VCaP (cell line): ENCODE results near the gene RFTN2.
"Not testable (repeated sequence)": the region's sequence is repeated elsewhere in the genome, so short reads cannot be mapped to it uniquely, and the experiment has no call there.

ENCODE experiments used
- H3K27ac ChIP-seq: fragments of 450-650 bp; 2 replicates; pipeline ENCODE4 v1.5.1; 2017
- TF ChIP-seq, protein P1 (sequence below): fragments of 450-650 bp; conservative IDR thresholded peaks from 2 replicates; pipeline ENCODE4 v1.5.1; 2017; ENCODE audit warnings: mild to moderate bottlenecking, moderate library complexity

The RFTN2 gene

DNA sequence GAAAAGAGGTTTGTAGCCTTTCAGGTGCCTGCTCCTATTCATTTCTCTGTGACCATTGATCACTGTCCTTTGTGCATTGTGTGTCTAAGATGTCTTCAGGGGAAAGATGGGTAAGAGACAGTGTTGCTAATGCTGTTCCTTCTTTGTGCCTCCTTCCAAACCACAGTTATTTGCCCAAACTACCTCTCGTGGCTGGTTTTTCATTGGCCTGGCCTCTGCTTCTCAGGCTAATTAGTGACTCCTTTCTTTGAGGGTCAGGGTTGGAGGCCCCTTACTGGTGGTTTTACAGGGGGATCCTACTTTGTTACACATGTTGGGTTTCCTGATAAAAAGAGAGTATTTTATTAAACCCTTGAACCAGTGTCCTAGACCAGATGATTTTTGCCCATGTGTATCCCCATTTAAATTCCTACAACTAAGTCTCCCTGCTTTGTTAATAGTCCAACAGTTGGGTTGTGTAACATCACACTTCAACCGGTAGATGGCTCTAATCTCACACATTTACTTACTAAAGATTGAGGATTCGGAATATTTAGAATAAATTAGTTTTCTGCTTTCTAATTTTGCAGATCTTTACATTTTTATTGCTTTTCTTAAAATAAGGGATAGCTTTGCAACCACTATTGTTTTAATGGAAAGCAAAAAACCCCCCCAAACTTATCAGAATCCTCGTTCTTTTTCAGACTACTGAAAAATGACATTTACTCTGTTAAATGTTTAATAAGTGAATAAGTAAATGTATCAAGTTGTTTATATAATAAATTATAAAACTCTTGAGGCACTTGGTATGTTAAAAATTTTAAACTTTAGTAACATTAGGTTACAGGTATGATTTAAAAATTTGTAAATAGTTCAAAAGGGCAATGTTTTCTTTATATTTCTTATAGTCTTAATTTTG lies 32.2 kb upstream of the RFTN2 start:
- peak overlapping the region; percentile 81; the same call in 1 of the 2 replicates for H3K27ac ChIP-seq
- TF ChIP-seq, protein P1, sequence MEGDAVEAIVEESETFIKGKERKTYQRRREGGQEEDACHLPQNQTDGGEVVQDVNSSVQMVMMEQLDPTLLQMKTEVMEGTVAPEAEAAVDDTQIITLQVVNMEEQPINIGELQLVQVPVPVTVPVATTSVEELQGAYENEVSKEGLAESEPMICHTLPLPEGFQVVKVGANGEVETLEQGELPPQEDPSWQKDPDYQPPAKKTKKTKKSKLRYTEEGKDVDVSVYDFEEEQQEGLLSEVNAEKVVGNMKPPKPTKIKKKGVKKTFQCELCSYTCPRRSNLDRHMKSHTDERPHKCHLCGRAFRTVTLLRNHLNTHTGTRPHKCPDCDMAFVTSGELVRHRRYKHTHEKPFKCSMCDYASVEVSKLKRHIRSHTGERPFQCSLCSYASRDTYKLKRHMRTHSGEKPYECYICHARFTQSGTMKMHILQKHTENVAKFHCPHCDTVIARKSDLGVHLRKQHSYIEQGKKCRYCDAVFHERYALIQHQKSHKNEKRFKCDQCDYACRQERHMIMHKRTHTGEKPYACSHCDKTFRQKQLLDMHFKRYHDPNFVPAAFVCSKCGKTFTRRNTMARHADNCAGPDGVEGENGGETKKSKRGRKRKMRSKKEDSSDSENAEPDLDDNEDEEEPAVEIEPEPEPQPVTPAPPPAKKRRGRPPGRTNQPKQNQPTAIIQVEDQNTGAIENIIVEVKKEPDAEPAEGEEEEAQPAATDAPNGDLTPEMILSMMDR: peak; percentile 82

DNA sequence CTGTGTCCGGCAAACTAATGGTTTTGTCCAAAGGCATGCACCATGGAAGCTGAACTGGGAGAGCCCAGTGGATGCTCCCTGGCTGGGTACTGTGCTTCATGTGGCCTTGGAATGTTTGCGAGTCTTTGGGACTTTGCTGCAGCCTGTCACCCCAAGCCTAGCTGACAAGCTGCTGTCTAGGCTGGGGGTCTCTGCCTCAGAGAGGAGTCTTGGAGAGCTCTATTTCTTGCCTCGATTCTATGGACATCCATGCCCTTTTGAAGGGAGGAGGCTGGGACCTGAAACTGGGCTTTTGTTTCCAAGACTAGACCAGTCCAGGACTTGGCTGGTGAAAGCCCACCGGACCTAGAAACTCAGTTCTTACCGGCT lies 31.4 kb upstream of the RFTN2 start:
- TF ChIP-seq, protein P1: no peak
- H3K27ac ChIP-seq: peak overlapping the region; percentile 81; the same call in 1 of the 2 replicates

DNA sequence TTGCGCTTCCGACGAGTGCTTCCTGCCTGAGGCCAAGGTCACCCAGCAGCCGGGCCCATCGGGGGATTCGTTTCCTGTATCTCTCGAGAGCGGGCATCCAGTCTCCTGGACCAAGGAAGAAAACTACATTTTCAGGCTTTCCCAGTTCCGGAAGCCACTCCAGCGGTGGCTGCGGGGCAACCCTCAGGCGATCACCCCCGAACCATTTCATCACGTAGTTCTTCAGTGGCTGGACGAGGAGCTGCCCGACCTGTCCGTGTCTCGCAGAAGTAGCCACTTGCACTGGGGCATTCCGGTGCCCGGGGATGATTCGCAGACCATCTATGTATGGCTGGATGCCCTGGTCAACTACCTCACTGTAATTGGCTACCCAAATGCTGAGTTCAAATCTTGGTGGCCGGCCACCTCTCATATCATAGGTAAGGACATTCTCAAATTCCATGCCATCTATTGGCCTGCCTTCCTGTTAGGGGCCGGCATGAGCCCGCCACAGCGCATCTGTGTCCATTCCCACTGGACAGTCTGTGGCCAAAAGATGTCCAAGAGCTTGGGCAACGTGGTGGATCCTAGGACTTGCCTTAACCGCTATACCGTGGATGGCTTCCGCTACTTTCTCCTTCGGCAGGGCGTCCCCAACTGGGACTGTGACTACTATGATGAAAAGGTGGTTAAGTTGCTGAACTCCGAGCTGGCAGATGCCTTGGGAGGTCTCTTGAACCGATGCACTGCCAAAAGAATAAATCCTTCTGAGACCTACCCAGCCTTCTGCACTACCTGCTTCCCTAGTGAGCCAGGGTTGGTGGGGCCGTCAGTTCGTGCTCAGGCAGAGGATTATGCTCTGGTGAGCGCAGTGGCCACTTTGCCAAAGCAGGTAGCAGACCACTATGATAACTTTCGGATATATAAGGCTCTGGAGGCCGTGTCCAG lies 30.8 kb upstream of the RFTN2 start:
- H3K27ac ChIP-seq: peak overlapping the region; percentile 81
- TF ChIP-seq, protein P1: no peak

DNA sequence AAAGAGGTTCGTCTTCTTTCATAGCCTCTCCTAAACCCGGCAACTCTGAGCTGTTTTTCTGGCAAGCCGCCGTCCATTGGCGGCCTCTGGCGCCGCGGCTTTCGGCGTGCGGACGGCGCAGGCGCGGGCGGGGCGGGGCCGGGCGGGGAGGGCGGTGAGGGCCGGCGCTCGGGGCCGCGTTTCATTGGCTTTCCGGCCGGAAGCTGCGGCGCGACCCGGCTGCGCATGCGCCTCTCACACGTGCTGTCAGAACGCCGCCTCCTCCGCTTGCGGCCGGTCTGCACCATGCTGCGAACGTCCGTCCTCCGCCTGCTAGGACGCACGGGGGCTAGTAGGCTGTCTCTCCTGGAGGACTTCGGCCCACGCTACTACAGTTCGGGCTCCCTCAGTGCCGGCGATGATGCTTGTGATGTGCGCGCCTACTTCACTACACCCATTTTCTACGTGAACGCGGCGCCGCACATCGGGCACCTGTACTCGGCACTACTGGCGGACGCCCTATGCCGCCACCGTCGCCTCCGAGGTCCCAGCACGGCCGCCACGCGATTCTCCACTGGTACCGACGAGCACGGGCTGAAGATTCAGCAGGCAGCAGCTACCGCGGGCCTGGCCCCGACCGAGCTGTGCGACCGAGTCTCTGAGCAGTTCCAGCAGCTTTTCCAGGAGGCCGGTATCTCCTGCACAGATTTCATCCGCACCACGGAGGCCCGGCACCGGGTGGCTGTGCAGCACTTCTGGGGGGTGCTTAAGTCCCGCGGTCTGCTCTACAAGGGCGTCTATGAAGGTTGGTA lies 29.9 kb upstream of the RFTN2 start, which contains the start of gene MARS2:
Gene MARS2, plus strand, starts transcription at position 249 of the 791 bp plus-strand sequence. Its CDS starts 37 bp downstream, at position 286.
- H3K27ac ChIP-seq: peak within 1 kb of the TSS; percentile 81
- TF ChIP-seq, protein P1: no peak

DNA sequence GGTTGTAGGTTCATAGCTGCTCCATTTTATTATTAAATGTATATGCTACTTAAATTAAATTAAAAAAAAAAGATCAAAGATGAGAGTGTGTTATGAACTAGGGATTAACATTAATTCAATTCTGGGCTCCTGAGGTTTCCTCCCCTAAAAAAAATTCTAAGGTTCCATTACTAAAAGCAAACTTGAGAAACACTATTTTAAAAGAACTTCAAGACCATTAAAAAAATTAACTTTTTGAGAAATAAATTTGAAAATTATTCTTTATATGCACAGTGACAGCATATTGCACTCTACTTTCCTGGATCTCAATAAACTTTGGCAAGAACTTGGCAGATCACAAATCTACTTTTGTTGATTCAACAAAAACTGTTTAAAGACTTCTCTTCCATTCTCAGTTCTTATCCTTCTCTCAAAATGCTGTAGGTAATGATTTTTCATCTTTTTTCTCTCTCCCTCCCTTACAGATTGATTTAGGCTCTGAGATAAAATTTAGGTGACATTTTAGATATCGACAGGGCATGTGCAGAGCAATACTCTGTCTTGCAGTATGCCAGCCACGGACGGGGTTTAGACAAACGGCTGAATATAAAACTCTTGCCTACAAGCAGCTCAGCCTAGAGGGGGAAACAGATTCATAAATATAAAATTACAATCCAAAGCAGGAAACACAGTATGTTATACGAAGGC lies 29.2 kb upstream of the RFTN2 start:
- TF ChIP-seq, protein P1: no peak
- H3K27ac ChIP-seq: peak overlapping the region; percentile 81

DNA sequence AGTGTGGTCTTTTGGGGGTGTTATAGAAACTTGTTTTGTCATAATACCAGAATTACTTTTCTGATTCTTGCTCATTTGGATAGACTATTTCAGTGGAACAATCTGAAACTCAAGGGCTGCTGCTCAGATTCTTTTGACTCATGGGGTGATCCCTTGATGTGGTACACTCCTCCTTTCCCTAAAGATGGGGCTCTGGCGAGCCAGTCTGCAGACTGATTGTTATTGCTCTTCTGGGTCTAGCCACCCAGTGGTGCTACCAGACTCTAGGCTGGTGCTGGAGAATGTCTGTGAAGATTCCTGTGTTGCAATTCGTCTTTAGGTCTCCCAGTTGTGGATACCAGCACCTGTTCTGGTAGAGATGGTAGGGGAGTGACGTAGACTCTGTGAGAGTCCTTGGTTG lies 25.6 kb upstream of the RFTN2 start:
- TF ChIP-seq, protein P1: no peak
- no peak overlapping the region for H3K27ac ChIP-seq

DNA sequence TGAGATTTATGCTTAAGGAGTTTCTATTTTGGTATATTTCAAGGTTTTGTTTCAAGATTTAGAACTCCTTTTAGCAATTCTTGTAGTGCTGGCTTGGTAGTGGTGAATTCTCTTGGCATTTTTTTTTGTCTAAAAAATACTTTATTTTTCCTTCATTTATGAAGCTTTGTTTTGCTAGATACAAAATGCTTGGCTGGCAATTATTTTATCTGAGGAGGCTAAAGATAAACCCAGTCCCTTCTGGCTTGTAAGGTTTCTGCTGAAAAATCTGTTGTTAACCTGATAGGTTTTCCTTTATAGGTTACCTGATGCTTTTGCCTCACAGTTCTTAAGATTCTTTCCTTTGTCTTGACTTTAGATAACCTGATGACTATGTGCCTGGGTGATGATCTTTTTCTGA lies 24.3 kb upstream of the RFTN2 start:
- not testable (repeated sequence) for H3K27ac ChIP-seq

DNA sequence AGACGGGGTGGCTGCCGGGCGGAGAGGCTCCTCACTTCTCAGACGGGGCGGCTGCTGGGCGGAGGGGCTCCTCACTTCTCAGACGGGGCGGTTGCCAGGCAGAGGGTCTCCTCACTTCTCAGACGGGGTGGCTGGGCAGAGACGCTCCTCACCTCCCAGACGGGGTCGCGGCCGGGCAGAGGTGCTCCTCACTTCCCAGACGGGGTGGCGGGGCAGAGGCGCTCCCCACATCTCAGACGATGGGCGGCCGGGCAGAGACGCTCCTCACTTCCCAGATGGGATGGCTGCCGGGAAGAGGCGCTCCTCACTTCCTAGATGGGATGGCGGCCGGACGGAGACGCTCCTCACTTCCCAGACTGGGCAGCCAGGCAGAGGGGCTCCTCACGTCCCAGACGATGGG lies 21.2 kb upstream of the RFTN2 start:
- not testable (repeated sequence) for H3K27ac ChIP-seq

DNA sequence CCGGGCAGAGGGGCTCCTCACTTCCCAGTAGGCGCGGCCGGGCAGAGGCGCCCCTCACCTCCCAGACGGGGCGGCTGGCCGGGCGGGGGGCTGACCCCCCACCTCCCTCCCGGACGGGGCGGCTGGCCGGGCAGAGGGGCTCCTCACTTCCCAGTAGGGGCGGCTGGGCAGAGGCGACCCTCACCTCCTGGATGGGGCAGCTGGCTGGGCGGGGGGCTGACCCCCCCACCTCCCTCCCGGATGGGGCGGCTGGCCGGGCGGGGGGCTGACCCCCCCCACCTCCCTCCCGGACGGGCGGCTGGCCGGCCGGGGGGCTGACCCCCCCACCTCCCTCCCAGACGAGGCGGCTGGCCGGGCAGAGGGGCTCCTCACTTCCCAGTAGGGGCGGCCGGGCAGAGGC lies 20.6 kb upstream of the RFTN2 start:
- not testable (repeated sequence) for H3K27ac ChIP-seq

DNA sequence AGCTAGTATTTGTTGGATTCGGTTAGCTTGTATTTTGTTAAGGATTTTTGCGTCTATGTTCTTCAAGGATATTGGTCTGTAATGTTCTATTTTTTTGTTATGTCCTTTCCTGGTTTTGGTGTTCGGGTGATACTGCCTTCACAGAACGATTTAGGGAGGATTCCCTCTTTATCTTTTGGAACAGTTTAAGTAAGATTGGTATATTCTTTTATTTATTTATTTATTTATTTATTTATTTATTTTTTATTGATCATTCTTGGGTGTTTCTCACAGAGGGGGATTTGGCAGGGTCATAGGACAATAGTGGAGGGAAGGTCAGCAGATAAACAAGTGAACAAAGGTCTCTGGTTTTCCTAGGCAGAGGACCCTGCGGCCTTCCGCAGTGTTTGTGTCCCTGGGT lies 19.8 kb upstream of the RFTN2 start:
- not testable (repeated sequence) for H3K27ac ChIP-seq
